HG02571 (cell line): ENCODE data around the gene SEPTIN14.
"Not testable (repeated sequence)": the region's sequence is repeated elsewhere in the genome, so short reads cannot be mapped to it uniquely, and the experiment has no call there.

Experiments
- ATAC-seq: cut with Tn5 transposase; IDR thresholded peaks from one replicate; pipeline ENCODE4 v1.9.1; 2021; ENCODE audit warnings: mild to moderate bottlenecking, moderate library complexity; ENCODE audit not compliant: unreplicated experiment

The SEPTIN14 gene

GRCh38 chr7:55785444-55785843 lies 77.1 kb downstream of the SEPTIN14 start:
- ATAC-seq = not testable (repeated sequence)

GRCh38 chr7:55784151-55784550 lies 78.4 kb downstream of the SEPTIN14 start:
- ATAC-seq = no peak

- no peak for ATAC-seq
Measured at GRCh38 chr7:55778631-55779030, 83.9 kb downstream of the SEPTIN14 start.

DNA sequence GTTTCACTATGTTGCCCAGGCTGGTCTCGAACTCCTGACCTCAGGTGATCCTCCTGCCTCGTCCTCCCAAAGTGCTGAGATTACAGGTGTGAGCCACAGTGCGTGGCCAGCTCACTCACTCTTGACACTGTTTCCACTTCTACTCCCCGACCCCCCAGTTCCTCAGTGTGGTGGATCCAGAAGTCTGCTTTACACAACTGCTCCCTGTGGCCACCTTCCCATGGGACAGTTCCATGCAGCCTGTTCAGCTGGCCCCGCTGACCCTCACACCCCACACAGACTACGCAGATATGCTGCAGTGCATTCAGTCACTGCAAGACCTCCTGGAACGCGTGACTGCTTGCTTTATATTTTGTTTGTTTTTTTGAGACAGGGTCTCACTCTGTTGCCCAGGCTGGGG lies 86.4 kb downstream of the SEPTIN14 start:
- no peak for ATAC-seq

- no peak for ATAC-seq
Measured at GRCh38 chr7:55775051-55775420, 87.5 kb downstream of the SEPTIN14 start.

- ATAC-seq = no peak
Measured at GRCh38 chr7:55774327-55775050, 88.1 kb downstream of the SEPTIN14 start.

DNA sequence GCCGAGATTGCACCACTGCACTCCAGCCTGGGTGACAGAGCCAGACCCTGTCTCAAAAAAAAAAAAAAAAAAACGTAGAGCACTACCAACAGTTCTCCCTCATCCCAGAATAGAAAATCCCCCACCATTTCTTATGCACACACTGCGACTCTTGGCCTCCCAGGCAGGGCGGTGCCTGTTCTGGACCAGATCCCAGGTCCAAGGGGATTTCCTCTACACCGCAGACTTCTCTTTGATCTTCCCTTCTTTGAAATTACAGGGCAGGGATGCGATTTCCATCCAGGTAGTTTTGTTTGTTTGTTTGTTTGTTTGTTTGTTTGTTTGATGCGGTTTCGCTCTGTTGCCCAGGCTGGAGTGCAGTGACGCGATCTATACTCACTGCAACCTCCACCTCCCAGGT lies 91.8 kb downstream of the SEPTIN14 start:
- no peak for ATAC-seq

- not testable (repeated sequence) for ATAC-seq
Measured at GRCh38 chr7:55753274-55753862, 109.2 kb downstream of the SEPTIN14 start.

GRCh38 chr7:55744706-55745105 lies 117.8 kb downstream of the SEPTIN14 start:
- ATAC-seq = not testable (repeated sequence)
